HG03060 (cell line): ENCODE results near the gene TCIRG1.

Experiments used
- ATAC-seq: cut with Tn5 transposase; IDR thresholded peaks from one replicate; pipeline ENCODE4 v1.9.1; 2021; ENCODE audit warnings: low read depth, moderate number of reproducible peaks; ENCODE audit not compliant: unreplicated experiment

TCIRG1 gene

GRCh38 chr11:68049509-68050370, 10.9 kb downstream of the TCIRG1 start:
- no peak for ATAC-seq

GRCh38 chr11:68050371-68050841, 11.6 kb downstream of the TCIRG1 start:
- no peak for ATAC-seq

GRCh38 chr11:68051191-68052136, 12.6 kb downstream of the TCIRG1 start:
- no peak for ATAC-seq

- no peak for ATAC-seq
Measured at GRCh38 chr11:68052137-68052873, 13.5 kb downstream of the TCIRG1 start.

GRCh38 chr11:68053117-68053516, 14.3 kb downstream of the TCIRG1 start:
- no peak for ATAC-seq

GRCh38 chr11:68053981-68054812, 15.4 kb downstream of the TCIRG1 start:
- ATAC-seq: no peak

GRCh38 chr11:68056317-68057285, 17.8 kb downstream of the TCIRG1 start:
- ATAC-seq: no peak

- no peak for ATAC-seq
Measured at GRCh38 chr11:68057807-68058206, 19.0 kb downstream of the TCIRG1 start.

- no peak for ATAC-seq
Measured at GRCh38 chr11:68061508-68061907, 22.7 kb downstream of the TCIRG1 start.

GRCh38 chr11:68064926-68065325, 26.1 kb downstream of the TCIRG1 start:
- ATAC-seq: no peak

GRCh38 chr11:68065841-68066240, 27.0 kb downstream of the TCIRG1 start:
- no peak for ATAC-seq

- ATAC-seq: no peak
Measured at GRCh38 chr11:68066742-68067141, 27.9 kb downstream of the TCIRG1 start.

- no peak for ATAC-seq
Measured at GRCh38 chr11:68067991-68068390, 29.2 kb downstream of the TCIRG1 start.

- ATAC-seq: no peak
Measured at GRCh38 chr11:68071281-68072048, 32.6 kb downstream of the TCIRG1 start.

- ATAC-seq: no peak
Measured at GRCh38 chr11:68074584-68075352, 35.9 kb downstream of the TCIRG1 start.

GRCh38 chr11:68076371-68077042, 37.7 kb downstream of the TCIRG1 start:
- no peak for ATAC-seq
